Left renal pelvis (tissue), 4 donors: ENCODE data around the gene SLC25A30. TPM values are rescaled to one million over a fixed set of nuclear protein-coding genes. Genes with fewer than 3 reads are reported as not detected.
"Not testable (repeated sequence)": the region's sequence is repeated elsewhere in the genome, so short reads cannot be mapped to it uniquely, and the experiment has no call there.

Experiments
- DNase-seq, 4 donors: peaks; one replicate each; pipeline ENCODE4 v3.0.0-alpha.2; 2013; ENCODE audit warnings: low read depth in 4 of 4, low spot score in 3 of 4
- polyA plus RNA-seq, 4 donors: library from polyadenylated mRNA; unstranded; fragments of 120-200 nt; gene quantifications; one replicate each; pipeline ENCODE4 v1.2.1, GENCODE V29; 2013; ENCODE audit not compliant: insufficient read length in 4 of 4

Gene SLC25A30
- polyA plus RNA-seq, 4 donors, result 13.2 to 29.3 (median 26.6) TPM

GRCh38 chr13:45433381-45433790, 15.2 kb upstream of the SLC25A30 start:
- no peak for DNase-seq

GRCh38 chr13:45432737-45433380, 14.7 kb upstream of the SLC25A30 start:
- DNase-seq, result no peak

- not testable (repeated sequence) for DNase-seq
Observed at GRCh38 chr13:45426056-45426841, 8.1 kb upstream of the SLC25A30 start.

- no peak for DNase-seq
Observed at GRCh38 chr13:45422731-45423292, 4.6 kb upstream of the SLC25A30 start.

GRCh38 chr13:45419945-45420344, 1.8 kb upstream of the SLC25A30 start:
- DNase-seq, result no peak

GRCh38 chr13:45419389-45419788, 1.2 kb upstream of the SLC25A30 start:
- DNase-seq, result not testable (repeated sequence)

- DNase-seq, result no peak
Observed at GRCh38 chr13:45416516-45417128, 1.6 kb downstream of the SLC25A30 start.

GRCh38 chr13:45415112-45415511, 3.1 kb downstream of the SLC25A30 start:
- no peak for DNase-seq

- DNase-seq, result no peak
Observed at GRCh38 chr13:45413826-45414307, 4.3 kb downstream of the SLC25A30 start.

- no peak for DNase-seq
Observed at GRCh38 chr13:45412274-45413049, 5.7 kb downstream of the SLC25A30 start.

- DNase-seq, result no peak
Observed at GRCh38 chr13:45411631-45412030, 6.5 kb downstream of the SLC25A30 start.

- DNase-seq, result no peak
Observed at GRCh38 chr13:45411221-45411620, 7.0 kb downstream of the SLC25A30 start.

- DNase-seq, result no peak
Observed at GRCh38 chr13:45410466-45410865, 7.7 kb downstream of the SLC25A30 start.

- DNase-seq, result no peak
Observed at GRCh38 chr13:45410001-45410400, 8.2 kb downstream of the SLC25A30 start.

GRCh38 chr13:45406421-45406820, 11.8 kb downstream of the SLC25A30 start:
- no peak for DNase-seq

GRCh38 chr13:45403081-45403480, 15.1 kb downstream of the SLC25A30 start:
- no peak for DNase-seq

- DNase-seq, result peak in 1 of 4 donors; percentile 29
Observed at GRCh38 chr13:45402641-45403040, 15.5 kb downstream of the SLC25A30 start.

GRCh38 chr13:45401314-45401713, 16.9 kb downstream of the SLC25A30 start:
- no peak for DNase-seq

- DNase-seq, result no peak
Observed at GRCh38 chr13:45398877-45399276, 19.3 kb downstream of the SLC25A30 start.

- DNase-seq, result no peak
Observed at GRCh38 chr13:45396533-45397095, 21.6 kb downstream of the SLC25A30 start.
